WERI-Rb-1 (cell line): ENCODE data around the gene STBD1.

ENCODE experiments used
- DNase-seq: peaks from one replicate; pipeline ENCODE4 v3.0.0-alpha.2; 2020
- H3K27ac ChIP-seq: fragments of 250-450 bp; sonication (Bioruptor Pico); 2 replicates; pipeline ENCODE4 v1.5.1; 2020; ENCODE audit warnings: mild to moderate bottlenecking, moderate library complexity
- H3K27me3 ChIP-seq: fragments of 250-450 bp; sonication (Bioruptor Pico); 2 replicates; pipeline ENCODE4 v1.5.1; 2021; ENCODE audit warnings: mild to moderate bottlenecking, low read depth, moderate library complexity; ENCODE audit not compliant: insufficient read depth, severe bottlenecking
- H3K36me3 ChIP-seq: fragments of 250-450 bp; sonication (Bioruptor Pico); 2 replicates; pipeline ENCODE4 v1.5.1; 2020; ENCODE audit warnings: mild to moderate bottlenecking, moderate library complexity
- H3K4me3 ChIP-seq: 2 replicates; pipeline ENCODE4 v1.5.1; 2011; ENCODE audit warnings: low read depth, mild to moderate bottlenecking, control low read depth, low read length
- H3K9me3 ChIP-seq: fragments of 250-450 bp; sonication (Bioruptor Pico); 2 replicates; pipeline ENCODE4 v1.5.1; 2021; ENCODE audit warnings: mild to moderate bottlenecking, moderate library complexity; ENCODE audit not compliant: severe bottlenecking
- CTCF ChIP-seq: IDR thresholded peaks from 2 replicates; pipeline ENCODE4 v1.5.1; 2011; ENCODE audit warnings: low read depth, mild to moderate bottlenecking, control low read depth, inconsistent platforms, low read length

The STBD1 gene

DNA sequence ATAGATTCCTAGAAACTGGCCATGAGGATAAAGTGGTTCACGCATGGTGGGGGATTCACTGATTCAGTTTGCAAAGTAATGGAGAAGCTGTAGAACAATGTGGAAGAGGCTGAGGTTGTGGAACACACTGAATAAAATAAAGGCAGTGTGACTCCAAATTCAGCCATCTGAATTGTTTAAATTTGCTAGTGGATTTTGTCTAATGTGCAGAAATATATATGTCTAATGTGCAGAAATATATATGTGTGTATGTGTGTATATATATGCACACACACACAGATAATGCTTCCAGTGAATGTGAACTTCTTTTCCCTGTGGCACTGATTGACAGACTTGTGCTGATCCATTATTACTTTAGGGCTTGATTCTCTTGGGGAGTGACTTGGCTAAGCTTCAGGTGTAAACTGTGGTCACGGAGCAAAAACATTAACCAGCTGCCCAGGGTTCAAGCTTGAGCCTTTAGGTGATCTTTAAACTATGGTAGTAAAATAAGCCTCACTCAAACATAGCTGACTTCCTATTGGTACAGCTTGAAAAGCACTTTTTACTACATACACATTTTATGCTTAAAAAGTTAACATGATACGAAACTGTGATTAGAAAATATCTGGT lies 3.5 kb downstream of the STBD1 start:
- Histone ChIP-seq H3K27ac (no peak overlapping the region), H3K27me3 (no peaks in the 10 kb centered on the region), H3K4me3 (no peak overlapping the region), H3K36me3 (peaks cover 15% of the 10 kb centered on the region), H3K9me3 (no peaks in the 10 kb centered on the region)
- DNase-seq, result no peak
- no peak for TF ChIP-seq CTCF

DNA sequence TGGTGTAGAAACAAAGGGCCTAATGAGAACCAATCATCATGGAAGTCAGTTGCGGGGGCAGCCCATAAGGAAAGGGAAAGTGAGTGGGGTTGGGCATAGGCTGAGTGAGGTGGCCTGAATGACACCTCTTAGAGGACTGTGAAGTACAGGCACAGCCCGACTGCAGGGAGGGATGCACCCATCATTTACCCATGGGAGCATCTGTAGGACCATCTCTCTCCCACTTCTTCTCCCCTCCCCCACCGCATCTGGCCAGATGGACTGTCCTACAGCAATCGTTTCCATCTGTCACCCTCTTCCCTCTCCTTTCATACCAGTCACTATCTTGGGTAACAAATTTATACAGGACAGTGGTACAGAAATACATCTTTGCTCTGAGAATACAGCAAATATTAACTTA lies 4.2 kb downstream of the STBD1 start:
- Histone ChIP-seq H3K9me3 (peaks cover 1% of the 10 kb centered on the region), H3K27ac (no peak overlapping the region), H3K36me3 (peaks cover 15% of the 10 kb centered on the region), H3K4me3 (no peak overlapping the region), H3K27me3 (no peaks in the 10 kb centered on the region)
- DNase-seq, result peak; percentile 24
- no peak for TF ChIP-seq CTCF

DNA sequence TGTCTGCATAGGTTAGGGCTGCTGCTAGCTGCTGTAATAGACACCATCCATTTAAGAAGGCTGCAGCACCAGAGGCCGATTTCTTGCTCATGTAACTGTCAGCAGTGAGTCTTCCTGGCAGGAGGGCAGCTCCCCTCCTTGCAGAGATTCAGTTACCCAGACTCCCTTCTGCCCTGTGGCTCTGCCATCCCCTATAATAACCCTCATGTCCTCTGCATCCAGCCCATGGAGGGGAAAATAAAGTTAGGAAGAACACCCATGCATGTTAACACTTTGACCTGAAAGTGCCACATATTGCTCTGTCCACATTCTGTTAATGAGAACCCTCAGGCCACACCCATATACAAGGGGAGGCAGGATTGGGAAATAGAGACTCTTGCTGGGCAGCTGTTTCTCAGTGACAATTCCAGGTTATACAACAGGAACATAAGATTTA lies 5.4 kb downstream of the STBD1 start:
- H3K4me3 ChIP-seq, result no peak overlapping the region
- DNase-seq, result no peak
- TF ChIP-seq CTCF, result no peak

GRCh38 chr4:76312457-76312856 lies 5.9 kb downstream of the STBD1 start:
- H3K36me3 ChIP-seq, result peaks cover 15% of the 10 kb centered on the region

More for the DNA sequence above, 5.4 kb downstream of the STBD1 start:
- no peak overlapping the region for H3K27ac ChIP-seq
- peaks cover 9% of the 10 kb centered on the region for H3K9me3 ChIP-seq
- H3K36me3 ChIP-seq, result peaks cover 15% of the 10 kb centered on the region
- no peaks in the 10 kb centered on the region for H3K27me3 ChIP-seq

GRCh38 chr4:76313547-76313946 lies 7.0 kb downstream of the STBD1 start:
- DNase-seq, result no peak
- Histone ChIP-seq H3K27ac (no peak overlapping the region), H3K4me3 (no peak overlapping the region), H3K9me3 (peaks cover 9% of the 10 kb centered on the region), H3K36me3 (peaks cover 15% of the 10 kb centered on the region), H3K27me3 (no peaks in the 10 kb centered on the region)
- no peak for TF ChIP-seq CTCF

More at GRCh38 chr4:76312457-76312856, 5.9 kb downstream of the STBD1 start:
- TF ChIP-seq CTCF, result no peak
- no peaks in the 10 kb centered on the region for H3K27me3 ChIP-seq
- H3K27ac ChIP-seq, result no peak overlapping the region
- peaks cover 9% of the 10 kb centered on the region for H3K9me3 ChIP-seq
- H3K4me3 ChIP-seq, result no peak overlapping the region
- no peak for DNase-seq
